Medulla oblongata (tissue), 1 donor: ENCODE results near the gene MTF2.
A peak's percentile ranks its signal among the peaks of the same experiment; 100 is the strongest.
"Not testable (repeated sequence)": the region's sequence is repeated elsewhere in the genome, so short reads cannot be mapped to it uniquely, and the experiment has no call there.

Experiments used
- DNase-seq: peaks from one replicate; pipeline ENCODE4 v3.0.0-alpha.2; 2015; ENCODE audit errors: extremely low spot score

MTF2 gene

GRCh38 chr1:93078986-93079654 lies at the start of gene MTF2:
Gene MTF2 (plus strand): TSS chr1:93079283. CDS start chr1:93079527, 244 bp downstream.
- DNase-seq = peak; percentile 92

- no peak for DNase-seq
These were observed 49.8 kb upstream of the MTF2 start for GRCh38 chr1:93029317-93029716.

- not testable (repeated sequence) for DNase-seq
These were observed 48.9 kb upstream of the MTF2 start for GRCh38 chr1:93030191-93030590.

GRCh38 chr1:93031711-93032110 lies 47.4 kb upstream of the MTF2 start:
- DNase-seq = no peak

- no peak for DNase-seq
These were observed 46.1 kb upstream of the MTF2 start for GRCh38 chr1:93033029-93033428.

- DNase-seq = peak; percentile 42
These were observed 45.3 kb upstream of the MTF2 start for GRCh38 chr1:93033785-93034184.

GRCh38 chr1:93034397-93034796 lies 44.7 kb upstream of the MTF2 start:
- no peak for DNase-seq

- DNase-seq = no peak
These were observed 42.4 kb upstream of the MTF2 start for GRCh38 chr1:93036672-93037071.

GRCh38 chr1:93042187-93043056 lies 36.7 kb upstream of the MTF2 start:
- DNase-seq = peak; percentile 51

GRCh38 chr1:93043057-93043557 lies 36.0 kb upstream of the MTF2 start:
- no peak for DNase-seq

GRCh38 chr1:93047618-93048017 lies 31.5 kb upstream of the MTF2 start:
- no peak for DNase-seq

GRCh38 chr1:93051961-93052360 lies 27.1 kb upstream of the MTF2 start:
- no peak for DNase-seq

- DNase-seq = no peak
These were observed 22.9 kb upstream of the MTF2 start for GRCh38 chr1:93056214-93056613.

GRCh38 chr1:93056649-93057048 lies 22.4 kb upstream of the MTF2 start:
- DNase-seq = no peak

GRCh38 chr1:93061895-93062792 lies 16.9 kb upstream of the MTF2 start:
- DNase-seq = peak; percentile 51

GRCh38 chr1:93076268-93076667 lies 2.8 kb upstream of the MTF2 start:
- peak; percentile 59 for DNase-seq

GRCh38 chr1:93078203-93078602 lies 880 bp upstream of the MTF2 start:
- DNase-seq = no peak

- DNase-seq = no peak
These were observed 471 bp upstream of the MTF2 start for GRCh38 chr1:93078638-93078985.

- DNase-seq = peak; percentile 37
These were observed 630 bp downstream of the MTF2 start for GRCh38 chr1:93079685-93080141.

GRCh38 chr1:93080179-93080823 lies 1.2 kb downstream of the MTF2 start:
- peak; percentile 60 for DNase-seq

GRCh38 chr1:93081716-93082115 lies 2.6 kb downstream of the MTF2 start:
- no peak for DNase-seq
